EL (cell line): Measurements from ENCODE around the gene AGAP3.

ENCODE experiments used
- DNase-seq: peaks from one replicate; pipeline ENCODE4 v3.0.0-alpha.2; 2016

Gene AGAP3

DNA sequence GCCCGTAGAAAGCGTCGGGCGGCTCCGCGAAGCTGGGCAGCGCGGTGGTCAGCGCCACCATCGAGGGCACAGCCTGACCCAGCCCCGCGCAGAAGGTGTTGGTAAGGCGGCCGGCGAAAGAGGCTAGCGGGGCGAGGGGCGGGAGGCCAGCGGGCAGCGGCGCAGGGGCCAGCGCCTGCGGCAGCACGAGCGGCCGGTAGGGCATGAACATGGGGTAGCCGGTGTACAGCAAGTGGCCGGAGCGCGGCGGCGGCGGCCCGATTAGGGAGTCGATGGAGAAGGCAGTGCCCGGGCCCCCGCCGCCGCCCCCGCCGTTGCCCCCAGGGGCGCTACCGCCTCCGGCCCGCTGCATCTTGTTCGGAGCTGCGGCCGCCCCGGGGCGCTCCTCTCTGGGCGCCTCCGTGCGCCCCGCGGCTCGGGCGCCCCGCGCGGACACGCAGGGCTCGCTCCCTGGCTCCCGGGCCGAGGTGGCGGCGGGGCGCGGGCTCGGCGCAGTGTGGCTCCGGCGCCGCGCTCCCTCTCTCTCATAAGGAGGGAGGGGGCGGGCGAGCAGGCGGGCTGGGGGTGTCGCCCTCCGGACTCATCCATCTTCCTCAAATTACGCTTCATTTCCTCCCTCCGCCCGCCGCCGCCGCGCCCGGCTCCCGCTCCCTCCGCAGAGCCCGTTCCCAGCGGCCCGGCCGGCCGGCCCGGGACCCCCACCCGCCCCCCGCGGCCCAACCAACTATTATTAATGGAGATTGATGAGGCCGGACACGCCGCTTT is 81.1 kb downstream of the AGAP3 start, which contains the start of gene GBX1:
Gene GBX1, minus strand, starts transcription at position 498 of the 765 bp plus-strand sequence. Its CDS starts 146 bp downstream, at position 352.
- no peak for DNase-seq

DNA sequence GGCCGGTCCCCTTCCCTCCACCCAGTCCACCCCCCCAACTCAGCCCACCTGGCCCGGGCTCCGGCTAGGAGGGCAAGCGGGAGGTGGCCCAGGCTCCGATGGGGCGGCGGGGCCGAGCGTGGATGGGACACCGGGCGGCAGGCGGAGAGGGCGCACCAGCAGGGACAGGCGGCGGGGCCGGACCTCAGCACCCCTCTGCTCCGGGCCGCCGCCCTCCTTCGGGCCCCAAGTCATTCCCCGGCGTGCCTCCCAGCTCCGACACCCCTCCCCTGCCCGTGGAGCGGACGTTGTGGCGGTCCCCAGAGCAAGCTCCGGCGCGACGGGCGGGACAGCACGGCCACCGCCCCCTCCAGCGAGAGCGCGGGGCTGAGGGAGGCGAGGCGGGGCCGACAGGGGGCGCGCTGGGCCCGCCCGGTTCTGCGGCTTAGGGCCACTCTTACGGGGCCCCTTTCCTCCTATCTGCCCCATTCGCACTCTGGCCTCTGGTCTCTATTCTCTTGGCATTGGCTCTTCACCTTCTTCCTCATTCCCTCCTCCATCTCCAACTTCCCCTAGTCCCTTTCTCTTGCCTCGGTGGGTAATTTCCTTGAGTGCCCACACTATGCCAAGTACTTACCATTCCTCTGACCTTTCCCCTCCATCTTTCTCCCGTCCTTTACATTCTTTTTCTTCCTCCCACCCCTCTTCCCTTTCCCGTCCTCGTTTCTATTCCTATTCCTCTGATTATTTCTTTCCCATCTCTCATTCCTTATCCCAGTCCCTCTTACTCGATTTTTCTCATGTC is 81.9 kb downstream of the AGAP3 start:
- no peak for DNase-seq

DNA sequence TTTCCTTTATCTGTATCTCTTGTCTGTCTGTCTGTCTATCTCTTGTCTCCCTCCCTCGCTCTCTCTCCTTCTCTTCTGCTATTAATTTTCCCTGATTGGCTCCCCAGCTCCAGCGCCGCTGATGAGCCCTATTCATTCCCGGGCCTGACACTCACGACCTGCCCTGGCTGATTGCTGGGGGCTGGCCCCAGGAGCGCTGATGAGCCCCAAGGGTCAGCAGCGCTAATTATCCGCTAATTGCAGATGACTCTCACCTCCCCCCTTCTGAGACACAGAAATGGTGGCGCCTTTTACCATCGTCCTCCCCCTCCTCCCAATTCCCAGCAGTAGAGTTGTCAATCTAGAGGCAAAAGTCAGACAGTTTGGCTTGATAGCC is 82.5 kb downstream of the AGAP3 start:
- no peak for DNase-seq

DNA sequence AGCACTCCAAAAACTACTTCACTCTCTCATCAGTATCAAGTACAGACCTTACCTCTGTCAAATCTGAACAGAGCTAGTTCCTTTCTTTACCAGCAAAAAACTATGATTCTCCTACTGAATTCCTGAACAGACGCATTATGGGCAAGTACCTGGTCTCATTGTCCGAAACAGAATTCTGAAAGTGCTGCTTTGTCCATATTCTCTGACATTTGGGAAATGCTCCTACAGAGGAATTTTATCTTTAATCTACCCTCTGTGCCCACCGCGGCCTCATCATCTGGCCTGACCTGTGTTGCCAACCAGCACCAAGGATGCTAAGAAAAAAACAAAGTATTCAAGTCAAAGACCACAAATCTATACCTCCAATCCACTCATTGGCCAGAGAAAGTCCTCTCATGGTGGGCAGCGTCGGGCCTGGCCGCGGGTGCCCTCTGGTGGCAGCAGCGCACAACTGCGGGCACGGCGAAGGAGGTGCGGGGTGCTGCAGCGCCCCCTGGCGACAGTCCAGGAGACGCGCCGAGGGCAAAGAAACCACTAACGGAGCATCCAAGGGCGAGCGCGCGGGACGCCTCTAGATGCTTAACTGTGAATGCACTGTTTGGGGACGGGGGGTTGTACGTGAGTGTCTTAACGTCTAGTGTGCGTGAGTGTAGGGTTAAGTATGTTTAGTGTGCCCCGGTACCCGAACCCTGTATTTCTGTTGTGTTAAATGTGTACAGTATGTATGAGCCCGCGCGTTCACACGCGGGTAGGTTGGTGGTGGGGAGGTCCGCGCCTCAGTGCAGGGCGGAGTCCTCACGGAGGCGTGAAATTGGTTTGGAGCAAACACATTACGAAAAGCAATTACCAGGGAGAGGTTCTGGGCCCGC is 86.2 kb downstream of the AGAP3 start:
- DNase-seq, result peak; percentile 58

DNA sequence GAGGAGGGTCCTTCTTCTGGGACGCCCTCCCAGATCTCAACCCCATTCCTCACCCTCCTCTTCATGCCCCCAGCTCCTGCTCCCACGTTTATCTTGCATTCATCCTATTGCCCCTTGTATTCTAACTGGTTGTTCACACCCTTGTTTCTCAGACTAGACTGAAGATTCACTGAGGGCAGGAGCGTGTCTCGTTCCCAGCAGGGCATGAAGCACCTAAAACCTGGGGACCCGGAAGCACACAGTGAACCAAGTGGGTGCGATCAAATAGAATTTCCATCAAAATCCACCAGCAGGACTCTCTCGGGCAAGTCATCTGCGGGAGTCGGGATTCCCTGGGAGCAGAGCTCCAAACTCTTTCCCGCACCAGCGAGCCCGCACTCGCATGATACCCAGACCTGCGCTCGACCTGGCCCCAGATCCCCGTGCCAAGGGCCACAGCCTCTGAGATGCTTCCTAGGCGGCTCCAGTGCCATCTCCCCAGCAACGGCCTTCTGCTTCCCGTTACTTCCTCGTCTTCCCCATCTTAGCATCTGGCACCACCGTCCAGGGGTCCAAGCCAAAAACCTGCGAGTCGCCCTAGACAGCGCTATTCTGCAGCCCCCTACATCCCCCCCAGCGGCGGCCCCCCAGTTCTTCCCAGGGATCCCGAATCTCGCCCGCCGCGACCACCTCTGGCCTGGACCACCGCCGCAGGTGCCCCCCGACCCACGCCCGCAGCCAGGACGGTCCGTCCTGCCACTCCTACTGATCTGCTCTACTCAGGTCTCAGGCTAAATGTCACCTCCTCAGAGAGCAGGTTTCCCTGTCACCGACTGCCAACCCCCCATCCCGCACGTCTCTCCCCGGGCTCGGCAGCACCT is 87.3 kb downstream of the AGAP3 start:
- DNase-seq, result no peak

DNA sequence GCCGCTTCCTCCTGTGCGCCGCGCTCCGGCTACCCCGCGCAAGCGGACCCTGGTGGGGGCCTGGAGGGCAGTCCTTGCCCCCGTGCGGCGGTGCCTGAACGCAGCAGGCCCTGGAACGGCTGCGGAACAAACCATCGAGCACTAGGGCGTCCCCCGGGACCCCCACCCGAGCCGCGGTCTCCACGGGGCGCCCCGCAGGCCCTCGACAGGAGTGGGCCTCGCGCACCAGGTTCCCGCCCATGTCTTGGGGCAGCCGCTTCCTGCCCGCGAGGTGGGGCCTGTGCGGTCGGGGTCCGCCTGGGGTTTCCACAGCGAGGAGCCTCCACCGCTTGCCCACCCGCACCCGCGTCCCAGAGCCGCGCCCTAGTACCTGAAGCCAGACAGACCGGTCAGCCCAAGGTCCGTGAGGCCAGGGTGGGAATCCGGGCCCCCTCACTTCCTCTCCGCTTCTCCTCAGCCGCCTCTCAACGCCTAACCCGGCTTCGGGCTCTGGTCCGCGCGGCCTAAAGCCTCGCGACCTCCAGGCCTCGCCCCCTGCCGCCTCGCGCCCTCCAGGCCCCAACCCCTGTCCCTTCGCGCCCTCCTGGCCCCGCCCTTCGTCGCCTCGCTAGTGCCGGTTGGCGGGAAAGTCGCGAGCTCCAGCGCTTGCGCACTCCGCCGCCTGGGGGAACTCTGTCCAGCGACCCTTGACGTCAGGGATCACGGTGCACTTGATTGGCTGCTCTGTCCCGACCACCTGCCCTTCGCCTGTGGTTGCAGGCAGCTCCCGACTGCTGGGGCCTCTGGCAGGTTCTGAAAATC is 88.2 kb downstream of the AGAP3 start:
- no peak for DNase-seq

DNA sequence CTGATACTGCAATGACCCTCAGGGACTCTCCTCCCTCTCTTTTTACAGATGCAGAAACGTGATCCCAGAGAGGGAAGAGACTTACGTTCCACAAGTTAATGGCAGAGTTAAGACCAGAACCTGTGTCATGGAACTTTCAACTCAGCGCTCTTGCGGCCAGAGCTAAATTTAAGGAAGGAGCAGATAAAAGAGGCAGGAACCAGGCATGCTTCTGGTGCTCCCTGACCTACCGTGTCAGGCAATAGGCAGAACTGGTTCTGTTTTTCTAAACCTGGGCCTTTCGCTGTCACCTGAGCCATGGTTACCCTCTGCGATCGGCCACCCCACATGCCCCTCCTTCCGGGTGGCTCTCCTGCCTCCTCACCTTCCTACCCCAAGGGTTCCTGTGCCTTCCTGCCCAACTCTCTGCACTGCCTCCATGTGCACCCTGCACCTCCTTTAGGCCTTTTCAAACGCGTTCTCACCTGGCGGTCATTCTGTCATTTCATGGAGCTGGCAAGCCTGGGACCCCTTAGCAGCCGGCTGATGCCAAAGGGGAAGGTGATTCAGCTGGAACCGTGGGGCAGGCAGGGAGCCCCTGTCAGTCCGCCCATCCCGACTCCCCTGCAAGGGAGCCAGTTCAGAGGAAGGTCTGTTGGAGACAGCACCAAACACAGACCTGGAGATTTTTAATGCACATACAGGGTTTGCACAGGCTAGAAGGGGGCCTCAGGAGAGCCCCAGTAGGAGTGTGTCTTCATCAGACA is 88.9 kb downstream of the AGAP3 start:
- DNase-seq, result no peak

DNA sequence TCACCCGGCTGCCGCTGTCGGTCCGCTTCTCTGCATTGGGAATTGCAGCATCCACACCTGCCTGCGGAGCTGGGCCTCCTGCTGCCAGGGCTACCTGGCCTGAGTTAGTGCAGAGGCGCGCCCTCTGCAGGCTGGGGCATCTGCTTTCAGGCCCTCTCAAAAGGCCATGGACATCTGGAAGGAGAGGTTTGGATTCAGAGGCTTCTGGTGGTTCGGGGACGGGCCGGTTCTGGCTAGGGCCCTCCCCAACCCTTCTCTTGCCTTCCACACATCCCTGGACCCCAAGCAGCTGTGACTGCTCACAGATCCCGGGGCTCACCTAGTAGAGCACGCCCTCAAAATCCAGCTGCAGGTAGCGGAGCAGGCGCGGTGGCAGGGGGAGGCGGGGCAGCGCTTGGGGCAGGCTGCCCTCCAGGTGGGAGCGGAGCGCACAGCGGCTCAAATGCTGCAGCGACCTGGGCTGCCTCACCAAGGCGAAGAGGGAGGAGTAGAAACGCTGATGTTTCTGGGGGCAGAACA is 89.6 kb downstream of the AGAP3 start:
- DNase-seq, result no peak

DNA sequence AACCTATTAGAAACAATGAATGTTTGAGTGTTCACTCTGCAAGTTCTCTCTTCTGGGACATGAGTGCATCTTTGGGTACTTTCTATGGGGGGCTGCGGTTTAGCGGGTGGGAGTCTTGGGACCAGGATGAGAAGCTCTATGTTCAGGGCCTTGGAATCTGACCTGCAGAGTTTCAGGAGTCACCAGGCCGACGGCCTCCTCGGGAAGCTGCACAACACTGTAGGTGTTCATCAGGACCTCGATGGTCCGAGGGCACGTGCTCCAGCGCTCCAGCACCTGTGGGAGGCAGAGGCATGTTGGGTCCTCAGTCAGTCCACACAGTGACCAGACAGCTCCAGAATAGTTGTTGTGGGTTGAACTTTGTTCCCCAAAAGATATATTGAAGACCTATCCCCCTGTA is 90.1 kb downstream of the AGAP3 start:
- no peak for DNase-seq

DNA sequence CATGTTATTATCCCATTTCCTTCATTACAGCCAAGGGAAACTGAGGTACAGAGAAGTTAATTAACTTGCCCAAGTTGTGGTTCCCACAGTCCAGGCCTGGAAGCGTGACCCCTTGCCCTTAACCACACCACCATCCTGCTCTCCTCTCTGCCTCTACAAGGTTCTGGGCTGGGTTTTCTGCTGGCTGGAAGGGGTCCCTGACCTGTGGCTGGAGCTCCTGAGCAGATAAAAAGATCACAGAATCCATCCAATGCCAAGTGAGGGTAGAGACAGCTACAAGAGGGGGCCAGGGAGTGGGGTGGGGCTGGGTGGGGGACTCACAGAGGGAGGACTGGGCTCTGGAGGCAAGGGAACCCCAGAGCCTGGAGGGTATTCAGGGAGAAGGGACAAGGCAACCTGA is 91.0 kb downstream of the AGAP3 start:
- DNase-seq, result no peak

DNA sequence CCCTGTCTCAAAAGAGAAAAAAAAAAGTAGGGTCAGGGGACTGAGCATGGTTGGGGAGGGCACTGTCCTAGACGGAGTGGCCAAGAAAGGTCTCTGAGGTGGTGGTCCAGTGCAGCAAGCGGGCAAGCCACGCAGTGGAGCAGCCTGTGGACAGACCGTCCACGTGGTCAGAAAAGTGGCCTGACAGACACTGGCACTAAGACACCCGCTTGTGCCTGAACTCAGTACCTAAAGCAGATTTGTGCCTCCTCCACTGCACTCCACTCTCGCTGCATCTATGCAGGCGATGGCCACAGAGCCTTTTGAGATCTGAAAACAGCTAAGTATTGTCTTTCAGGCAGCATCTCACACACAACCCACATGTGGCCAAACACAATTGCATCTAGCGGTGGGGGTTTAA is 92.0 kb downstream of the AGAP3 start:
- no peak for DNase-seq

DNA sequence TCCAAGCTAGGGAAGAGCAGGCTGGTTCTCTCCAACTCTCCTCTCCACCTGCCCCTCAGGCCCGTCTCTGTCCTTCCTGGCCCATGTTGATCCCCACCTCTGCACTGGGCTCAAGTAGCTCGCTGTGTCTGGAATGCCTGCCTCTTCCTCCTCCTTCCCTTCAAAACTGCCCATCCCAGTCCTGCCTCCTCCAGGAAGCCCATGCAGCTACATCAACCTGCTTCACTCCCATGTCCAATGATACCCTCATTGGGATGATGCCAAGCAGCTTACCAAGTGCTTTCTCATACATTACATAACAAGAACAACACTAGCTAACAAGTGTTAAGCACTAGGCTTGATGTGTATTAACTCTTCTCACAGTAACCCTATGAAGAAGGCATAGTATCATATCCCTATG is 92.6 kb downstream of the AGAP3 start:
- no peak for DNase-seq

DNA sequence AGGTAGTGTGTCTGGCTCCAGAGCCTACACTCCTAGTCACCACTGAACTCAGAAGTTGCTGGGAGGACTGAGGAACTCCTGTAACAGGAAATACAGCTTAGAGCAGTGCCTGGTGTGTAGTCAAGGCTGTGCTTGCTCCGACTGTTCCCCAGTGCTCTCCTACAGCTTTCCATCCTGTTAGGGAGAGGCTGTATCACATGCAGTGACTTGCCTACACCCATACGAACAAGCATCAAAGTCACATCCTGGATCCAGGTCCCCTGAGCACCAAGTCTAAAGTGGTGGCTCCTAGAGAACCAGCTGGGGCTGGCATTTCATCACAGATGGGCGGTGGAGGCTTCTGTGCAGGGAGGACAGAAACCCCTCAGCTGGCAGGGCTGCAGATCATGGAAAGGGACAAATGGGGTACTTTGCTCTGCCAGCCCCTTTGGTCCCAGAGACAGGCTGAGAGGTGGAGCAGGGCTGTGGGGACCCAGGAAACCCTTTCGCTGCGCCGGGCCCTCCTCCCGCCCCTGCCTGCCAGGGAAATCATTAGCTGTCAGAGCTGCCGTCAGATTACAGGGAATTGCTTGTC is 93.1 kb downstream of the AGAP3 start:
- no peak for DNase-seq

DNA sequence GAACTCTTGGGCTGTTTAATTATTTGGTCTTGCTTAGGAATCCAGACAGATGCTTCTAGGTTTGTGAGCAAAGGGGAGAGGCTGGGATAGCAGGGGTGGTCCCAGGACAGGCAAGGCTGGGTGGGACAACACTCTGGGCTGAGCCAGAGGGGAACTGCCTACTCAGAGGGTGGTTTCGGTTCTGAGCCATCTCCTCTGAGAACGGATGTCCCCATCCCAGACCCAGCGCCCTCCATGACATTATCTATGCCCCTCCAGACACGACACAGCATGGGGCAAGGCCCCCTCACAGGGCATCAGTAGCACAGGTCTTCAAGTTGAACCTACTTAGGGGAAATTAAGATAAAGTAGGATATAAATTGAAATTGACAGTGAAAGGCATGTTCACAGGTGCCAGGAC is 93.7 kb downstream of the AGAP3 start:
- DNase-seq, result no peak

DNA sequence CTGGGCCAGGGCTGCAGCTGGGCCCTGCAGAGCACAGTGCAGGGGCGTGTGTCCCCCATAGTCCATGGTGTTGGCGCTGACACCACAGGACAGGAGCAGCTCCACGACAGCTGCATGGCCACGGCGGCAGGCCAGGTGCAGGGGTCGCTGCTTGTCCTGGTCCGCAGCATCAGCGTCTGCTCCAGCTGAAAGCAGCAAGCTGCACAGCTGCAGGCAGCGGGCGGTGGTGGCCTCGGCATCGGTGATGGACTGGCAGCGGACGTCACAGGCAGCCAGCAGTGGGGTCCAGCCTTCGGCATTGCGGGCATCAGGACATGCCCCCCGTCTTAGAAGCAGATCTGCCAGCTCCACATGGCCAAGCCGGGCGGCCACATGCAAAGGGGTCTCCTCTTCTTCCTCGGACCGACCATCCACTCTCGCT is 94.7 kb downstream of the AGAP3 start:
- no peak for DNase-seq

DNA sequence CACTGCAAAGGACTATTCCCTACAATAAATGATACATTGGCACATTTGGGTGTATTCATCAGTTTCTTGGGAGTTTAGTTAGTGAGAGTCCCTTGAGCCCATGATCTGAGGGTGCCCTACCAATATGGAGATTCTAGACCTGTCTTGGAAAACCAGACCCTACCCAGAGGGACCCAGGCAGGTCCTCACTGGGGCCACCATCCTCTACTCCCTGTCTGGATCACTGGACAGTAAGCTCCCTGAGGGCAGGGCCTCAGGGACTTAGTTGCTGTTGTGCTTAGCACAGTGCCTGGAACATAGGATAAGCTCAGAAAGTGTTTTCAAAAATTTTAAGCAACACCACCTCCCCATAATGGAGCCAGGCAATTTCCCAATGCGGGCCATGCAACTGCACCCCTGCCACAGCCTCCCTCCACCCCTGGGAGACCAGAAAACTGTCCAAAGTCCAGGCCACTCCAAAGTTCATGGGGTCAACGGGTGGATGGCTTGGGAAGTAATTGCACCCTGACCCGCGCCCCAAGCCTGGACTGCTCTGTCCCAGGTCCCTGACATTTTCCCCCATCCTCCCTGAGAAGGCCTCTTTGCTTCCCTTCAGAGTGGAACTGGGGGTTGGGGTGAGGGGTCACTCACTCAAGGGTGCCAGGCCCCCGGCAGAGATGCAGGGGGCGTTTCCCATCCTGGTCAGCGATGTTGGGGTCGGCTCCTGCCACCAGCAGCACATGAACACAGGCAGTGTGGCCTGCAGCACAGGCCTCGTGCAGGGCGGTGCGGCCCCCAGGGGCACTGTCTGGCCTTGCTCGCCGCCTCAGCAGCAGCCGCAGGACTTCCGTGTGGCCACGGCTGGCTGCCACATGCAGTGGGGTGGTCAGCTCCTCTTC is 99.7 kb downstream of the AGAP3 start:
- no peak for DNase-seq

DNA sequence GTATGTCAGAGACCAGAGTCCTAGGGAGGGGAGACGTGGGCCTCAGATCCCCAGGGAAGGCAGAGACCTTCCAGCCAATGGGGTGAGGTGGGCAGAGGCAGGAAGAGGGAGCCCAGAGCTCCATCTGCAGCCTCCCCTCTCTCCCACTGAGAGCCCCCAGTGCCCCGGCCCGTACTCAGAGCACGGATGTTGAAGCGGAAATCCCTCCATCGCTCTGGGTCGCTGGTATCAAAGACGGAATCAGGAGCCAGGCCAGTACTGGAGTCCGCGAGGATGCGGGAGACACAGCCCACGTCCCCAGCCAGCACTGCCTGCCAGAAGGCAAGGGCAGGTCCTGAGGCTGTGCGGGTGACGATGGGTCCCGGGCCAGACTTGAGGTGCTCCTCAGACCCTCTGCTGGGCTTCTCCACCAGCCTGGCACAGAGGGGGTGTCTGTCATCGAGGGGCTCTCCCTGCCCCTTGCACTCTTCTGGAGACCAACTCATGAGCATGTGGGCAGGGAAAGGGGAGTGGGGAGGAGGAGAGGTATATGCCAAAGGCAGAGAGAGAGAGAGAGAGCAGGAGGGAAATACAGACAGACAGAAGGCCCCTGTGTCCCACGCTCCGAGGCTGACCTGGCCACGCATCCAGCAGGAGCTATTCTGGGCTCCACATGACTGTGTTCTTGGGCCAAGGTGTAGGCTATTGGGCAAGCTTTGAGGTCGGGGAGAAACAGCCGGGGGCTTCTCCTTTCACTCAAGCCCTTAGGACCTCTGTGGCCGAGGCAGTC is 100.5 kb downstream of the AGAP3 start, which contains the start of gene ASB10:
Gene ASB10, minus strand, starts transcription at position 611 of the 769 bp plus-strand sequence. Its CDS starts 120 bp downstream, at position 491.
- no peak for DNase-seq
